Activated CD8-positive, alpha-beta memory T cell treated with anti-CD3 and anti-CD28 coated beads, Interleukin-2, amount 50 U/mL, for 24 hours (primary cell): ENCODE data around the gene MAP1LC3B.

Source experiments
- DNase-seq: peaks from one replicate; pipeline ENCODE4 v3.0.0-alpha.2; 2020; ENCODE audit errors: extremely low read depth

MAP1LC3B gene

GRCh38 chr16:87409781-87410180 lies 17.6 kb downstream of the MAP1LC3B start:
- DNase-seq = no peak

GRCh38 chr16:87410530-87410929 lies 18.4 kb downstream of the MAP1LC3B start:
- DNase-seq = no peak

- DNase-seq = no peak
These were observed 18.8 kb downstream of the MAP1LC3B start for GRCh38 chr16:87410968-87411367.

GRCh38 chr16:87411375-87412271 lies 19.5 kb downstream of the MAP1LC3B start:
- no peak for DNase-seq

GRCh38 chr16:87412371-87412995 lies 20.3 kb downstream of the MAP1LC3B start:
- DNase-seq = no peak

GRCh38 chr16:87412996-87413421 lies 20.9 kb downstream of the MAP1LC3B start:
- no peak for DNase-seq

GRCh38 chr16:87414251-87414680 lies 22.1 kb downstream of the MAP1LC3B start:
- no peak for DNase-seq

- DNase-seq = no peak
These were observed 23.3 kb downstream of the MAP1LC3B start for GRCh38 chr16:87415441-87415840.

- no peak for DNase-seq
These were observed 24.8 kb downstream of the MAP1LC3B start for GRCh38 chr16:87416826-87417527.

GRCh38 chr16:87417528-87417910 lies 25.4 kb downstream of the MAP1LC3B start:
- DNase-seq = no peak

- DNase-seq = no peak
These were observed 26.1 kb downstream of the MAP1LC3B start for GRCh38 chr16:87418216-87418615.

- DNase-seq = no peak
These were observed 26.5 kb downstream of the MAP1LC3B start for GRCh38 chr16:87418644-87419043.

- DNase-seq = no peak
These were observed 28.2 kb downstream of the MAP1LC3B start for GRCh38 chr16:87420026-87421002.

- no peak for DNase-seq
These were observed 29.1 kb downstream of the MAP1LC3B start for GRCh38 chr16:87421003-87421912.

GRCh38 chr16:87422106-87422505 lies 30.0 kb downstream of the MAP1LC3B start:
- no peak for DNase-seq

GRCh38 chr16:87423429-87423828 lies 31.3 kb downstream of the MAP1LC3B start:
- no peak for DNase-seq

GRCh38 chr16:87424266-87424665 lies 32.1 kb downstream of the MAP1LC3B start:
- DNase-seq = no peak

GRCh38 chr16:87425941-87426340 lies 33.8 kb downstream of the MAP1LC3B start:
- no peak for DNase-seq

- no peak for DNase-seq
These were observed 34.5 kb downstream of the MAP1LC3B start for GRCh38 chr16:87426423-87427215.
